AG10803 (cell line): ENCODE measurements around the gene BABAM2.

Experiments
- DNase-seq: peaks from one replicate; pipeline ENCODE4 v3.0.0; 2010; ENCODE audit warnings: low read depth
- H3K4me3 ChIP-seq: 2 replicates; pipeline ENCODE4 v1.5.1; 2011; ENCODE audit warnings: mild to moderate bottlenecking, low read length, control low read depth
- TF ChIP-seq, protein P1 (sequence below): conservative IDR thresholded peaks from 2 replicates; pipeline ENCODE4 v1.5.1; 2011; ENCODE audit warnings: mild to moderate bottlenecking, low read length, control low read depth, inconsistent platforms

The BABAM2 gene

DNA sequence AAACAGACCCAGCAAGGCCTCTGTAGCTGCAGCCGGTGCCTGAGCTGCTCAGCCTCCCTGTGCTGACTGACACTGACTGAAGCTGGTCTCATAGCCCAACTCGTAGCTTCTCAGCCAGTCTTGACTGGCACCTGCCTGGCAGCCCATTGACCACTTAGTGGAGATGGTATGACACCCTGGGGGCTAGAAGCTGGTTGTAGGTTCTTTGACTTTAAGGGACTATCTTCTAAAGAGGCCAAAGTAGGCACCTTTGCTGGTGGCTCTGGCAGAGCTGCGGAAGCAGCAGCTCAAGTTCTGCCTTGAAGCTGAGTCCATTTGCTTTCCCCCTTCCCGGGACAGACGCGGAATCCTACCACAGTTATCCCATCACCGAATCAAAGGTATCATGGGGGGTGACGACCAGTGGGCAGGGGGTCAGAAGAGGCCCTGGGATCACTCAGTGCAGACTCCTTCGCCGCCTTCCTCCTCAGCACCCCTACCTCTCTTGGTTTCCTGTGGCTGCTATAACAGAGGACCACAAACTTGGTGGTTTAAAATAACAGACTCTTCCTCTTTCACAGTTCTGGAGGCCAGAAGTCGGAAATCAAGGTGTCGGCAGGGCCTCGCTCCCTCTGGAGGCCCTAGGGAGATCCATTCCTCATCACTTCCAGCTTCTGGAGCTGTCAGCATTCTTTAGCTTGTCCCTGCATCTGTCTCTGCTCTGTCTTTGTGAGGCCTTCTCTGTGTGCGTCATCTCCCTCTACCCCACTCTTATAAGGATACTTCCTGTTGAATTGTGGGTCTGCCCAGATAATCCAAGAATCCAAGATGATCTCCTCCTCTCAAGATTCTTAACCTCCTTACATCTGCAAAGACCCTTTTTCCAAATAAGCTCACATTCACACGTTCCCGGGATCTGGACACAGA is 488.4 kb downstream of the BABAM2 start:
- TF ChIP-seq, protein P1, sequence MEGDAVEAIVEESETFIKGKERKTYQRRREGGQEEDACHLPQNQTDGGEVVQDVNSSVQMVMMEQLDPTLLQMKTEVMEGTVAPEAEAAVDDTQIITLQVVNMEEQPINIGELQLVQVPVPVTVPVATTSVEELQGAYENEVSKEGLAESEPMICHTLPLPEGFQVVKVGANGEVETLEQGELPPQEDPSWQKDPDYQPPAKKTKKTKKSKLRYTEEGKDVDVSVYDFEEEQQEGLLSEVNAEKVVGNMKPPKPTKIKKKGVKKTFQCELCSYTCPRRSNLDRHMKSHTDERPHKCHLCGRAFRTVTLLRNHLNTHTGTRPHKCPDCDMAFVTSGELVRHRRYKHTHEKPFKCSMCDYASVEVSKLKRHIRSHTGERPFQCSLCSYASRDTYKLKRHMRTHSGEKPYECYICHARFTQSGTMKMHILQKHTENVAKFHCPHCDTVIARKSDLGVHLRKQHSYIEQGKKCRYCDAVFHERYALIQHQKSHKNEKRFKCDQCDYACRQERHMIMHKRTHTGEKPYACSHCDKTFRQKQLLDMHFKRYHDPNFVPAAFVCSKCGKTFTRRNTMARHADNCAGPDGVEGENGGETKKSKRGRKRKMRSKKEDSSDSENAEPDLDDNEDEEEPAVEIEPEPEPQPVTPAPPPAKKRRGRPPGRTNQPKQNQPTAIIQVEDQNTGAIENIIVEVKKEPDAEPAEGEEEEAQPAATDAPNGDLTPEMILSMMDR = no peak
- no peak for DNase-seq
- H3K4me3 ChIP-seq = no peak overlapping the region

DNA sequence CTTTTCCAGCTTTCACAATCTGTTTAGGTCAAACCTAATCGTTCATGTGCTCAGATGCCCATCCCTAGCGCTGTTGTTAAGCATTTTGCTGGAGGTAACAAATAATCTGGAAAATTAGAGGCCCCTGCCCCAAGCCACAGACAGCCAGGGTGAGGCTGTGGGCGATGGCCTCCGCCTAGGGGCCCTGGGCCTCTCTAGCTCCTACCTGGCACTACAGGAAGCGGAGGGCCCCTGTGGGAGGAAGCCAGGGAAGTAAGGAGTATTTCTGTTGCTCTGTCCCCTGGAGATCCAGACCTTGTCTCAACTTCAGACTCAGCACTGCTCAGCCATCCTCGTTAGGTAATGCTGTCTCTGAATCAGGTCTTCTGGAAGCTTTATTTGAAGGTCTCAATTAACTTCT is 489.7 kb downstream of the BABAM2 start:
- no peak overlapping the region for H3K4me3 ChIP-seq
- DNase-seq = no peak
- TF ChIP-seq, protein P1 = no peak

DNA sequence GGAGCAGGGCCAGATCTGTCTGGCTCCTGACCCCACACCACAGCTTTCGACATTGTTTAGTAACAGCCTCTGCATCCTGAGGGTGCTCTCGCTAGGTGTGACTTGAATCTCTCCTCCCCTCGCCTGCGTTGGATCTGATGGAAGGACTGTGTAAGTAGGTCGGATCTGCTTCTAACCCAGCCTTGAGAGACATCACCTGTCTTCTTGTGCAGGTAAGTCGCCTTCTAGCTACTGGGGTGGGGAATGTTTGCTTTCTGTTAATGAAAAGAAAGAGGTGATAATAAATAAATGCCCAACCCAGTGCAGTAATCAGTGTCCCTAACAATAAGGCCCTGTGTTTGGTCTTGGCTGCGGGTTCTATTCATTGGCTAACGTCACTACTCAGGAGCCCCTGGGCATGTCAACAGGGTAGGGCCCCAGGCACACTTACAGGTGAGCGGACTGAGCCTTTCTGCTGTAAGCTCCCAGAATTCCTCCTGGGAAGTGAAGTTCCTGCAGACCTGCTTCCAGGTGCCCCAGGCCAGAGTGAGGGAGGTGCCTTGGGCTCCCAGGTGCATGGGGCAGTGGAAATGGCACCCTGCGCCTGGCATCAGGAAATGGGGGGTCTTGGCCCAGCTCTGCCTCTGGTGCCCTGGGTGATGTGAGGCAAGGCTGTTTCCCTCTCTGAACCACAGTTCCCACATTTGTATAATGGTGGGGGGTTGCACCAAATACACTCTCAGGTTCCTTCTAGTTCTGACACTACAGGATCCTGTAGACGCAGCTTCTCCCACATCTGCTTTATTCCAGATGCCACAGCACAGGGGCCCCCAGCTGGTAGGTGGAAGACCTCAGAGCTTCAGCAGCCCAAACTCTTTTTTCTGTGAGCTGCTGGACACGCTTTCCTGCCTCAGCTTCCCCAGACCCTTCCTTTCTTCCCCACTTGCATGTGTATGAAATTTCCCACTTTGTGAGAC is 491.0 kb downstream of the BABAM2 start:
- TF ChIP-seq, protein P1 = no peak
- no peak for DNase-seq
- H3K4me3 ChIP-seq = no peak overlapping the region

DNA sequence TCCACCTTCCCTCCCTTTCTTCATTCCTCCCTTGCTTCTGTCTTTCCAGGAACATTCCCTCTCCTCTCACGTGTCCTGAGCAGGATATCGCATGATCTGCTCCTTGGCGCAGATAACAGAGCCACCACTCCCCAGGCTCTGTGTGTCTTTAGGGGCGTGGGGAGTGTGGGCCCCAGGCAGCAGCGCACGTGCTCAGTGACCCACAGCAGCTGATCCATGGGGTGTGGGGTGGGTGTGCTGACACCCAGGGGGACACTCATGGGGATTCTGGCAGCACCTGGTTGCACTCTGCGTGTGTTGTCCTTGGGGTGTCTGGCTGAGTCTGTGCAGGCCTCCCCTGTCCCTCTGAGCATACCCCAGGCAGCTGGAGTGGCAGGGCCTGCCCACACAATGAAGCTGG is 492.2 kb downstream of the BABAM2 start:
- TF ChIP-seq, protein P1 = no peak
- DNase-seq = no peak
- no peak overlapping the region for H3K4me3 ChIP-seq

DNA sequence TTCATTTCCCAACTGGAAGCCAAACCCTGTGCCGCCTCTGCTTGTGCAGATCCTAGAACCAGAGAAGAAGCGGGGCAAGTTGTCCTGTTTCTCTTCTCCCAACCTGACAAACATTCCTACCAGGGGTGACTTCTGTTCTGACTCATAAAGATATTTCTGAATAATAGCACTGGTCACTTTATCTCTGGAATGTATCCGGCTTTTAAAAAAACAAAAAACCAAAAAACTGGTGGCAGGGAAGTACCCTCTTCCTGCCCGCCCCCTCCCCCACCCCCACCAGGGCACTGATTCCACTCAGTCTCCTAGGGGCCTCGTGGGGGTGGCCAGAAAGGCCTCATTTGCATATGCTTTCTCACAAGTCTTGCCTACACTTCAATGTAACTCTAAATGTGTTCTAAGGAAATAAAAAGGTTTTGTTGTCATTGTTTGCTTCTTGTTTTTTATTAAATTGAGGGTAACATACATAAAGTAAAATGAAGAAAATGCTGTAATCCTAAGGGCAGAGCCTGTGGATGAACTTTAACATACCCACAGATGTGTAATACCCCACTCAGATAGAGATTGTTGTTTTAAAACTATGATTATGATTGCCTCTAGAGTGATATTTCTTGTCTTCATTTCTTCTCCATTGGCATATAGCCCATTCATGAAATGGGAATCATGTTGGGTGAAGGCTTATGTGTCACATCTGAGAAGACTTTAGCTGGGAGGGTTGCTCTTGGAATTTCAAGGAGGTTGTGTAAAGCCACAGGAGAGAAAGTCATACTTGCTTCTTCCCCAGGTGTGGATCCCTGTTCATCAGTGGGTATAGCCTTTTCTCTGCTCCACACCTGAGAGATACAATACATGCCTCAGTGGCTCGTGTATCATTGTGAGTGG is 496.8 kb downstream of the BABAM2 start:
- TF ChIP-seq, protein P1 = no peak
- no peak for DNase-seq
- no peak overlapping the region for H3K4me3 ChIP-seq
